Umbilical cord (tissue), 2 donors: Measurements from ENCODE around the gene SEC24B. TPM values are rescaled to one million over a fixed set of nuclear protein-coding genes. Genes with fewer than 3 reads are reported as not detected.
"Not testable (repeated sequence)": the region's sequence is repeated elsewhere in the genome, so short reads cannot be mapped to it uniquely, and the experiment has no call there.

Experiments
- DNase-seq: peaks from one replicate; pipeline ENCODE4 v3.0.0-alpha.2; 2015; ENCODE audit warnings: low spot score
- total RNA-seq: library from RNA; depleted of rRNA; stranded (reverse); fragments of >200 nt; gene quantifications from one replicate; pipeline ENCODE4 v1.2.3, GENCODE V29; 2014; ENCODE audit warnings: low replicate concordance; ENCODE audit not compliant: insufficient read depth

The SEC24B gene
- total RNA-seq, 1 donor from 2014 or later, result 10.4 TPM

- no peak for DNase-seq
Measured at GRCh38 chr4:109506890-109507289, 73.3 kb downstream of the SEC24B start.

- DNase-seq, result no peak
Measured at GRCh38 chr4:109510687-109511086, 77.1 kb downstream of the SEC24B start.

- DNase-seq, result no peak
Measured at GRCh38 chr4:109511414-109511813, 77.8 kb downstream of the SEC24B start.

GRCh38 chr4:109513368-109513767 lies 79.8 kb downstream of the SEC24B start:
- not testable (repeated sequence) for DNase-seq

- no peak for DNase-seq
Measured at GRCh38 chr4:109532182-109532581, 98.6 kb downstream of the SEC24B start.

GRCh38 chr4:109545401-109545800 lies 111.8 kb downstream of the SEC24B start:
- DNase-seq, result no peak

- no peak for DNase-seq
Measured at GRCh38 chr4:109547394-109547793, 113.8 kb downstream of the SEC24B start.

GRCh38 chr4:109548655-109549054 lies 115.0 kb downstream of the SEC24B start:
- peak; percentile 28 for DNase-seq

GRCh38 chr4:109552237-109552636 lies 118.6 kb downstream of the SEC24B start:
- no peak for DNase-seq

- DNase-seq, result no peak
Measured at GRCh38 chr4:109553130-109553529, 119.5 kb downstream of the SEC24B start.

GRCh38 chr4:109554971-109555370 lies 121.4 kb downstream of the SEC24B start:
- DNase-seq, result no peak

- no peak for DNase-seq
Measured at GRCh38 chr4:109557433-109557832, 123.8 kb downstream of the SEC24B start.

- not testable (repeated sequence) for DNase-seq
Measured at GRCh38 chr4:109558095-109558494, 124.5 kb downstream of the SEC24B start.

GRCh38 chr4:109559625-109559982 lies 126.0 kb downstream of the SEC24B start:
- no peak for DNase-seq

GRCh38 chr4:109559983-109560686 lies 126.5 kb downstream of the SEC24B start, which contains the start of gene MCUB:
TSS of gene MCUB (plus strand) at chr4:109560246. CDS start at chr4:109560338, 92 bp downstream.
- DNase-seq, result peak; percentile 86

GRCh38 chr4:109560687-109561461 lies 127.3 kb downstream of the SEC24B start:
- peak; percentile 46 for DNase-seq

- peak; percentile 10 for DNase-seq
Measured at GRCh38 chr4:109562457-109563239, 129.0 kb downstream of the SEC24B start.

- DNase-seq, result no peak
Measured at GRCh38 chr4:109571494-109571893, 137.9 kb downstream of the SEC24B start.

GRCh38 chr4:109572154-109572553 lies 138.5 kb downstream of the SEC24B start:
- no peak for DNase-seq

- no peak for DNase-seq
Measured at GRCh38 chr4:109574443-109574850, 140.8 kb downstream of the SEC24B start.

- DNase-seq, result no peak
Measured at GRCh38 chr4:109574931-109575804, 141.6 kb downstream of the SEC24B start.
